ENCODE results near the gene SLC12A7.
A peak's percentile ranks its signal among the peaks of the same experiment; 100 is the strongest.
"Not testable (repeated sequence)": the region's sequence is repeated elsewhere in the genome, so short reads cannot be mapped to it uniquely, and the experiment has no call there.

Gene SLC12A7

DNA sequence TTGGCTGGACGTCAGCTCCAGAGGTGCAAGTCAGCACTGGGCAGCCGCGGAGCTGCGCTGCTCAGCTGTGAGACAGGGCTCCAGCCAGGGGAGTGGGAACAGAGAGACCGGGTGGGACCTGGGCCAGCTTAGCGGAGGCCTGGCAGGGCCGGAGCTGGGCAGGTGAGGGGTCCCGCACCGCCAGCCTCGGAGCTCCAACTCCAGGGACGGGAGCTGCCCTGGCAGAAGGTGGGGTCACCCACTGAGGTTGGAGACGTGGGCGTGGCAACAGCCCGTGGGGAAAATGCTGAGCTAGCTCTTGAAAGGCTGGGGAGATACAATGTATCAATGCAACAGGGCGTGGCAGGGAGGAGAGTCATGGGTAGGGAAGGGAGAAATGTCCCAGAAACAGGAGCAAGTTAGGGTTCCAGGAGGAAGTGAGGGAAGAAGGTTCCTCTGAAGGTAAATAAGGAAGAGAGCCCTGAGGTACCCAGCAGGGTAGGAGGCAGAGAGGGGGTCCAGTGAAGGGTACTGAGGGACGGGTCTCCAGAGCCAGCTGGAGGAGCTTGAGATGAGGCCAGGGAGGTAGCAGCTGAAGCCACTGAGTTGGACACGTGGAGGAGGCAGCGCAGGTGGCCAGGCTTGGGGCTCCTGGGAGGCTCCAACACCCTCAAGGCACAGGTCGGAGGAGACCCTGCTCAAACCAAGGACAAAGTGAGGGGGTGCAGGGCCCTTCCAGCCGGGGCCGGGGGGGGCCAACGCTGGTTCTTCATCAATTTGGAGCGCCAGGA, 104.0 kb downstream of the SLC12A7 start:
- ATAC-seq (no peak), DNase-seq (no peak)

DNA sequence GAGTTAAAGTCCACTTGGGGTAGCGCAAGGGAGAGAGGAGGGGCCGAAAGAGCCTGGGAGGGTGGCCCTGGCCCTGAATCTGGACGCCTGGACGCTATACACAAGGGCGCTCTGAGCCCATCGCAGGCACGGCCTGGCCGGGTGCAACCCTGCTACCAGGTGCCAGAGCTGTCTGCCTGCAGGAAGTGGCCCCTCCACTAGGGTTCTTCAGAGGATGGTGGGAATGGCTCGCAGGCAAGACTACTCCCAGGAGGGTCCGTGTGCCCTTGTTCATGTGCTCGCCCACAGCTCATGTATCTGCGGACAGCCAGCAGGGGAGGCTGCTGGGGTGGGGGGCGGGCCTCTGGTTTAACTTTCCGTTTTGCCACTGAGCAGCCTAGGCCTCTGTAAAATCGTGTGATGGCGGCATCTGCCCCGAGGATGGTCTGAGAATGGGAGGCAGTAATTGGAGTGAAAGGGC, 104.6 kb downstream of the SLC12A7 start:
- DNase-seq (peak; percentile 3), ATAC-seq (no peak)

DNA sequence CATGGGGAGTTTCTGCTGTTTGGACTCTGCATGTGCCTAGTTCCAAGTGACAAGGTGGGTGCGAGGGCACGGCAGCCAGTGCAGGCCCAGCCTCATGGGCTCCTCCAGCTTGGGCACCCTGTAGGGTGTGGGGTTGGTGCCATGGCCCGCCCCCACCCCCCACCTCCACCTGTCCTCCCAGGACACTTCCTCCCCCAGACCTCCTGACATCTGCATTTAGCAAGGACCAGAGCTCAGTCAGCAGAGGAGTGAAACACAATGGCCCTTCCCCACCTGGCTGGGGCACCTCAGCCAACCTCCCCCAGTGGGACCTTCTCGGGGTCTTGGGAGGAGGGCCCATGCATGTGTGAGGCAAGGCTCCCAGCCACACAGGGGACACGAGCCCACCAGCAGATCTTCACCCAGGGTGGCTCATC, 105.2 kb downstream of the SLC12A7 start:
- no peak for ATAC-seq
- peak; percentile 2 for DNase-seq

DNA sequence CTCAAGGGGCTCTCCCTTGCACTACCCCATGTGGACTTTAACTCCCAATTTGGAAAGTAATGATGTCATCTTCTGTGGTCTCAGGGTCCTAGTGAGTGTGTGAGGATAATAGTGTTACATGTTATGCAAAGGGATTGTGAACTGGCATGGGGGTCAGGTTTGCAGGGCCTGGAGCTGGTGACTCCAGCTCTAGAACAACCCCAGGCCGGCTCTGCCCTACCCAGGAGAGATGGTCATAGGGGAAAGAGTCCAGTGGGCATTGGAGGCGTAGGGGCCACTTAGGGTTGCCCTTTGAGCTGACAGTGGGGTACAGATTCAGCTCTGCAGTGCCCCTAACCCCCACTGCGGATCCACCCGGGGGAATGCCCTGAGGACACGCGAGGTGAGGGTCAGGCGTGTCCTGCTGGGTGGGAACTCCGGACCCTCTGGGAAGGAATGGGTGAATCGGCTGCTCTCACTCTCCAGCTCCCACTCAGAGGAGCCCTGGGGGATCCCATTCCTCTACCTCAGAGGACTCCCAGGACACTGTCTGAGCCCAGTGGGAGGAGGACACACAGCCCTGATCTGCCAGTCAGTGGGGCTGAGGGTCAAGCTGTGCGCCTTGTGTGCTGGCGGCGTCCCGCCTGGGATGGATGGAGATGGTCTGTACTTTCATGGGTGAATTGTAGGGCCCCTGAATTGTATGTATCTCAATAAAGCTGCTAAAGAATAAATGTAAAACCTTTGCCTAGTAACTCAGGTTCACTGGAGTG, 105.8 kb downstream of the SLC12A7 start:
- DNase-seq = peak; percentile 2
- no peak for ATAC-seq

DNA sequence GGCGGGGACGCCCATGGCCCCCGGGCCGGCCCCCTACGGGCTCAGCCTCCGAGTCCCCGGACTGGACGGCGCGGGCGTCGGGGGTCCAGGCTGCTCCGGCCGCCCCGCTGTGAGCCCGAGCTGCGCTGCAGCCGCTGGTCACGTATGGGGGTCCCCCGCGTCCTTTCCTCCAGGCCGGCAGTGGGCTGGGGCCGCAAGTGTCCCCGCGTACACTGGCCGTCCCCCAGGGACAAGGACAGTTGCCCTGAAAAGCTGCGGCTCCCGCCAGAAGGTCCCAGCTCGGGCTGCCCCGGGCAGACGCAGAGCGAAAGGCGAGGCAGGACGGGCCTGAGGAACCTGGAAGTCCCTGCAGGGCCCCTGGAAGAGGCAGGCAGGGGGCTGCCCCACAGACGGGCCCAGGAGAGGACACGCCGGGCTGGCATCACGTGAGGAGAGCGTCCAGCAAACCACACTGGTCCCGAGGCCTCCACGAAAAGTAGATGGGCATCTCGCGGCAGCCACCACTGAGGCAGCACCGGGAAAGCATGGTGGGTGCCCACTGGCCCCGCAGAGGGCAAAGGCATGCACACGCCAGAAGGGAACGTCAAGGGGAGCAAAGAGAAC, 106.5 kb downstream of the SLC12A7 start:
- ATAC-seq = no peak
- DNase-seq = peak; percentile 1

DNA sequence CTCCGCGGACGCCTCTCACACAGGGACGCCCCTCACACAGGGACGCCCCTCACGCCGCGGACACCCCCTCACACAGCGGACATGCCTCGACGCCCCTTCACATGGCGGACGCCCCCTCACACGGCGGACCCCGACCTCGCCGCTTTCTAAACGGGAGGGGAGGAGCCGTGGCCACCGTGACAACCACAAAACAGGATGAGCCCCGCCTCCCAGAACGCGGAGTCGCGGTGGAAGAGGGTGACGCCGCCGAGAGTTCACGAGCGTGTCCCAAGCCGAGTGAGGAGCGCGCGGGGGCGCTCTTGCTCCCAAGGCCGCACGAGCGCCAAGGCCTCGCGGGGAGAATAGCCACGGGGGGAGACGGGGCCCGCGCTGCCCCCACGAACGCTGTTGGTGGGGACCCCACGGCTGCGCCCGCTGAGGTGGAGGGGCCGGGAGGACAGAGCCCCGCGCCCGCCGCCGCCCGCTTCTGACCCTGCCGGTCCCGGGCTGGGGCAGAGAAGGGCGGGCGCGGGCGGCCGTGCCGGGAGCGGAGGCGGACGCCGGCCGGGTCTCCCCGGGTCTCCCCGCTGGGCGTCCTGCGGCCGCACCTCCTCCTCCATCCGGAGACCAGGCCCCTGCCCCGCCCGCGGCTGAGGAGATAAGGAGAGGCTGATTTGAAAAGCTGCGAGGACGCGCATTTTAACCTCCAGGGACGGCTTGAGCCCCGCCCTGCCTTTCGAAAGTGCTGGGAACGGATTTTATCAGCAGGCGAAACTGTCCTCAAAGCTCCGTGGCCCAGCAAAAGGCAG, 107.2 kb downstream of the SLC12A7 start:
- DNase-seq (peak; percentile 54), ATAC-seq (peak; percentile 36)

DNA sequence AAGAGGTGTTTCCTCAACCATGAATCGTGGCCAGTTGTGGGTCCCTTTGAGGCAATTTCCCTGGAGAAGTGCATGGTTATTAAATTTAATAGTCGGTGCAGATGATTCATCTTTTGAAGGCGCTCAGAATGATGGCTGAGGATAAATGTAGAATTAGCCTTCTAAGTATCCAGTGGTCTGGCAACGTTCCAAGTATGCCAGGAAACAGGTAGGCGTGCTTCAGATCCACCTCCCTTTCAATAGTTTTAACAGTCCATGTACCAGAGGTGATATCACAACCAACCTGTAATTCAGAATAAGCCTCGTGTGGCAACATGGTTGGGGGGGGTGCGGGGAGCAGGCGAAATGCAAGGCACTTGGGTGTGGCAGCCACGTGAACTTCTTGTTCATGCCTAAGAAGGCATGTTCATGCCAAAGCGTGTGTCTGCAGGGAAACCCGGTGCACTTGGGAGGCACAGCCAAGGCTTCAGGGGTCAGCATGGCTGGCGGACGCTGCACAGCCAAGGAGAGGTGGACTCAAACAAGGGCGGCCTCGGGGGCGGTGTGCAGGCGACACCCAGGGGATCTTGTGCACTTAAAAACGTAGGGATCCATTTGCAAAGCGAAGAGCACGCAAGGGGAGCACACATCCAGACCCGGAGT, 108.4 kb downstream of the SLC12A7 start:
- no peak for ATAC-seq
- peak; percentile 7 for DNase-seq

DNA sequence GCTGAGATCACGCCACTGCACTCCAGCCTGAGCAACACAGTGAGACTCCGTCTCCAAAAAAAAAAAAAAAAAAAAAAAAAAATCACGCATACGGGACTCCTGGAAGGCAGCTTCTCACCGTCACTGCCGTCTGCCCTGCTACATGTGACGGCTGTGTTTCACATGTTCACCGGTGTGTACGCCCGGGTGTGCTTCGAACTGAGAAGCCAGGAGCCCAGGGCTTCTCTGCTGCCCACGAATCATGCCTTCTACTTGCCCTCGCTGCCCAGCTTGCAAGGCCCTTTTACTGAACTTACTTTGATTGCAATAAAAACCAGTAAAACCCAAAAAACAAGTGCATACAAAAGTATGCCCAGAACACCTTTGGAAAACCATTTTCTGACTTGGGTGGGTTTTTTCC, 109.0 kb downstream of the SLC12A7 start:
- DNase-seq (no peak), ATAC-seq (no peak)

DNA sequence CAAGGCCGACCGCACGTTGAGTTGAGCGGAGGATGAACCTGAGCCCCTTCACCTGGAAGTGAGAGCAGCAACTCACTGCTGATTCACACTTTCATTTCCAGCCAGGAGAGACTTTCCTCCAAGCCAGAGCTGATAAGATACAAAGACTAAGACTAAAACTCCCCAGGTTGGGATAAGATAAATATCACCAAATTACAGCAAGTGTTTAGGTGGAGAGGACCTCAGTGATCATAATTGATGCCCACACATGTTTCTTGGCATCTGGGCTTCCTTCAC, 109.7 kb downstream of the SLC12A7 start:
- ATAC-seq = no peak

DNA sequence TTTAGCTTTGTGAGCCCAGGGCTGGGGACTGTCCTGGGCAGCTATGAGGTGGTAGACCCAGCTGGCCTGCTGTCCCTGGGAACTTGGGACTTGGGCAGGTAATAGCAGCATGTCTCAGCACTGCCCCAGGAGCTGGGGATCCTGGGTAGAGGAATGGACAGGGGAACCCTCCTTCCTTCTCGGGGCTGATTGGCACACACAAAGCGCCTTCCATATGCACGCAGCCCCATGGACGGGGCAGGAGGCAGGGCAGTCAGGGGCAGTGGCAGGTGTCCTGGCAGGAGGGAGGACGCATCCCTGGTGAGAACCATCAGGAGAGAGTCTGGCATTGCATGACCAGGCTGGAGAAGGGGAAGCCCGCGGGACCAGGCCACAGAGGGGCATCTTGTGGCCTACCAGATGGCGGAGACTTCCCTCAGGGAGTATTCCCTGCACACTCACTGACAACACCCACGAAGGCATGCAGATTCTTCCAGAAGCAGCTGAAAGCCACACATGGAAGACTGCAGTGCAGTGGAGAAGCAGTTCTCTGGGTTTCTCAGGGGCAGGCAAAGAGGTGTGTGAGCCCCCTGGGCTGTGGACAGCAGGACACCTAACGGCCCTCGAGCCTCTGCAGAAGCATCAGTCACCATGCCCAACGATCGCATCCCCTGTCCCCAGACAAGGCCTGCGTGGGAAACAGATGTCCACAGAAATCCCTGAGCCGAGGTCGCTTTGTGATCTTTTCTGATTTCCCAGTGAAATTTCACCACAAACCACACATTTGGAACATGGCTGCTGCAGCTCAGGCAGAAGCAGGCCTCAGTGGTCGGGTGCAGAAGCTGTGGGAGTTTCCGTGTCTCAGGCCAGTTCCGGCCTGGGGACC, 110.2 kb downstream of the SLC12A7 start:
- DNase-seq = no peak
- no peak for ATAC-seq

More for the DNA sequence above, 109.7 kb downstream of the SLC12A7 start:
- no peak for DNase-seq

DNA sequence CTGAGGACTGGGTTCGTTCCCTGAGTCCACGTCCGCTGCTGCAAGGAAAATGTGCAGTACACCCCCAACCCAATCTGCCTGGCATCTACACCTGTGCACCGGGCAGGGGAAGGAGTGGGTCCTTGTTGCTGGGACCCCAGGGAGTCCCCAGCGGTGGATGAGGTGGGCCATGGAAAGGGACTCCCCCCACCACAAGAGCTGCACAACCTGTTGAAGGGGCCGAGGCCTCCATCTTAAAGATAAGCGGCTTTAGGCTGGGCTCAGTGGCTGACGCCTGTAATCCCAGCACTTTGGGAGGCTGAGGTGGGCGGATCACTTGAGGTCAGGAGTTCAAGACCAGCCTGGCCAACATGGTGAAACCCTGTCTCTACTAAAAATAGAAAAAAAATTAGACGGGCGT, 111.0 kb downstream of the SLC12A7 start:
- not testable (repeated sequence) for DNase-seq, ATAC-seq

Data from stimulated activated naive CD8-positive, alpha-beta T cell treated with anti-CD3 and anti-CD28 coated beads, Interleukin-15, Interleukin-2, amounts not matched to agents 100 U/mL and 50 U/mL, for 24 hours (primary cell).